Mammary epithelial cell (primary cell): ENCODE data around the gene HES4.

Experiments
- EZH2 ChIP-seq: IDR thresholded peaks from 2 replicates; pipeline ENCODE4 v1.6.1; 2012; ENCODE audit warnings: low read length, inconsistent platforms, borderline replicate concordance
- TF ChIP-seq, protein P1 (sequence below), 2 donors: IDR thresholded peaks in 1 of 2; conservative IDR thresholded peaks in 1 of 2; 2 replicates each; pipeline ENCODE4 v1.5.1; 2011 to 2012; ENCODE audit warnings: inconsistent platforms in 2 of 2, low read length in 2 of 2, mild to moderate bottlenecking in 2 of 2, control low read depth in 1 of 2, low read depth in 1 of 2; ENCODE audit not compliant: insufficient read depth in 1 of 2; ENCODE audit errors: extremely low read depth in 1 of 2

DNA sequence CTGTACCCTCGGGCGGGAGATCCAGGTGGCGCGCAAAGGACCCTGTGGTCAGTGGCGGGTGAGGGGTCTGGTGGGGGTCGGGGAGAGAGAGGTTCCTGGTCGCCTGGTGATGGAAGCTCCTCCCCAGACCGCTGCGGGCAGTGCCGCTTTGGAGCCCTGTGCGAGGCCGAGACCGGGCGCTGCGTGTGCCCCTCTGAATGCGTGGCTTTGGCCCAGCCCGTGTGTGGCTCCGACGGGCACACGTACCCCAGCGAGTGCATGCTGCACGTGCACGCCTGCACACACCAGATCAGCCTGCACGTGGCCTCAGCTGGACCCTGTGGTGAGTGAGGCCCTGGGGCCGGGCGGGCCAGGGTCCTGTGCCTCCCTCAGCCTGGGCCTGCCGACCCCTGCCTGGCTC lies 43.5 kb upstream of the HES4 start:
- no peak for TF ChIP-seq EZH2
- TF ChIP-seq, protein P1, sequence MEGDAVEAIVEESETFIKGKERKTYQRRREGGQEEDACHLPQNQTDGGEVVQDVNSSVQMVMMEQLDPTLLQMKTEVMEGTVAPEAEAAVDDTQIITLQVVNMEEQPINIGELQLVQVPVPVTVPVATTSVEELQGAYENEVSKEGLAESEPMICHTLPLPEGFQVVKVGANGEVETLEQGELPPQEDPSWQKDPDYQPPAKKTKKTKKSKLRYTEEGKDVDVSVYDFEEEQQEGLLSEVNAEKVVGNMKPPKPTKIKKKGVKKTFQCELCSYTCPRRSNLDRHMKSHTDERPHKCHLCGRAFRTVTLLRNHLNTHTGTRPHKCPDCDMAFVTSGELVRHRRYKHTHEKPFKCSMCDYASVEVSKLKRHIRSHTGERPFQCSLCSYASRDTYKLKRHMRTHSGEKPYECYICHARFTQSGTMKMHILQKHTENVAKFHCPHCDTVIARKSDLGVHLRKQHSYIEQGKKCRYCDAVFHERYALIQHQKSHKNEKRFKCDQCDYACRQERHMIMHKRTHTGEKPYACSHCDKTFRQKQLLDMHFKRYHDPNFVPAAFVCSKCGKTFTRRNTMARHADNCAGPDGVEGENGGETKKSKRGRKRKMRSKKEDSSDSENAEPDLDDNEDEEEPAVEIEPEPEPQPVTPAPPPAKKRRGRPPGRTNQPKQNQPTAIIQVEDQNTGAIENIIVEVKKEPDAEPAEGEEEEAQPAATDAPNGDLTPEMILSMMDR (conservative IDR thresholded peaks at IDR 0.05 in 1 of 2, IDR thresholded peaks at IDR 0.05 in 1 of 2; ENCODE audit: extremely low read depth in 1 of 2, insufficient read depth in 1 of 2, low read depth in 1 of 2, low read length in 2 of 2) = no peak
